AG09319 (cell line): ENCODE data around the gene TPX2.
"Not testable (repeated sequence)": the region's sequence is repeated elsewhere in the genome, so short reads cannot be mapped to it uniquely, and the experiment has no call there.

Source experiments
- DNase-seq: peaks from one replicate; pipeline ENCODE4 v3.0.0-alpha.2; 2010; ENCODE audit warnings: low read depth; ENCODE audit errors: extremely low read depth
- TF ChIP-seq, protein P1 (sequence below): IDR thresholded peaks from 2 replicates; pipeline ENCODE4 v1.5.1; 2011; ENCODE audit warnings: low read depth, mild to moderate bottlenecking, inconsistent platforms, low read length, moderate library complexity

Gene TPX2

DNA sequence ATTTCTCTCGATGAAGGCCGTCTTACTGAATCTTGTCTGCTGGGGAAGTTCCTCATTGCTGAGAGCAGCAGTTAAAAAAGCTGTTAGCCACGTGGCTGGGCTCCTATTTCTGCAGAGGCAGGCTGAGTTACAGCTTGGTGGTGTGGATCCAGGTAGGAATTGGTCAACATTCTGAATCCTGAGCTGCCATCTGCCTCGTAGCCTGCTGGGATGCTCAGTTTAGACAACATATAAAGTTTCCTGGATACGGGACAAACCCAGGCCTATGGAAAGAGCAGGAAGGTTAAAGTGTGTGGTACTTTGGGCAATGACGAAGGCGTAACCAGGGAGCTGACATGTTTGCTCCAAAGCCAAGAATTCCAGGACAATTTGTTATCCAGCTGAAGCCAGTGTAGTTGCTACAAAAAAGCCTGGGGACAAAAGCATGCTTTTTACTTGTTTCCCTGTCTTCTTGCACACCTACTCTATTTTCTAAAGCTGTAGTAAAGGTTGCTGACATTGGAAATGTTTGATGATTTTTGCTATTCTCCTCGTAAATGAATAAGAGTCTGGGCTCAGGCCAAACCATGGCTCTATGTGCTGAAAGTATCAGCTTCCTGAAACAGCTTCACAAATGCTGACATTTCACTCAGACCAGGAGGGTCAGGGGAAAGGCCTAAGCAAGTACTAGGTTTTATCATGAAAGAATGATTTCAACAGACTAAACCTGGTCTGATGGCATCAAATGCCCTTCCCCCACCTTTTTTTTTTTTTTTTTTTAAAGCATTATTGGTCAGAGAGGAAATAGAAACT lies 67.7 kb downstream of the TPX2 start:
- DNase-seq, result no peak
- TF ChIP-seq, protein P1, sequence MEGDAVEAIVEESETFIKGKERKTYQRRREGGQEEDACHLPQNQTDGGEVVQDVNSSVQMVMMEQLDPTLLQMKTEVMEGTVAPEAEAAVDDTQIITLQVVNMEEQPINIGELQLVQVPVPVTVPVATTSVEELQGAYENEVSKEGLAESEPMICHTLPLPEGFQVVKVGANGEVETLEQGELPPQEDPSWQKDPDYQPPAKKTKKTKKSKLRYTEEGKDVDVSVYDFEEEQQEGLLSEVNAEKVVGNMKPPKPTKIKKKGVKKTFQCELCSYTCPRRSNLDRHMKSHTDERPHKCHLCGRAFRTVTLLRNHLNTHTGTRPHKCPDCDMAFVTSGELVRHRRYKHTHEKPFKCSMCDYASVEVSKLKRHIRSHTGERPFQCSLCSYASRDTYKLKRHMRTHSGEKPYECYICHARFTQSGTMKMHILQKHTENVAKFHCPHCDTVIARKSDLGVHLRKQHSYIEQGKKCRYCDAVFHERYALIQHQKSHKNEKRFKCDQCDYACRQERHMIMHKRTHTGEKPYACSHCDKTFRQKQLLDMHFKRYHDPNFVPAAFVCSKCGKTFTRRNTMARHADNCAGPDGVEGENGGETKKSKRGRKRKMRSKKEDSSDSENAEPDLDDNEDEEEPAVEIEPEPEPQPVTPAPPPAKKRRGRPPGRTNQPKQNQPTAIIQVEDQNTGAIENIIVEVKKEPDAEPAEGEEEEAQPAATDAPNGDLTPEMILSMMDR, result no peak

- no peak for DNase-seq
- TF ChIP-seq, protein P1, result no peak
Measured at GRCh38 chr20:31808481-31808880, 69.4 kb downstream of the TPX2 start.

DNA sequence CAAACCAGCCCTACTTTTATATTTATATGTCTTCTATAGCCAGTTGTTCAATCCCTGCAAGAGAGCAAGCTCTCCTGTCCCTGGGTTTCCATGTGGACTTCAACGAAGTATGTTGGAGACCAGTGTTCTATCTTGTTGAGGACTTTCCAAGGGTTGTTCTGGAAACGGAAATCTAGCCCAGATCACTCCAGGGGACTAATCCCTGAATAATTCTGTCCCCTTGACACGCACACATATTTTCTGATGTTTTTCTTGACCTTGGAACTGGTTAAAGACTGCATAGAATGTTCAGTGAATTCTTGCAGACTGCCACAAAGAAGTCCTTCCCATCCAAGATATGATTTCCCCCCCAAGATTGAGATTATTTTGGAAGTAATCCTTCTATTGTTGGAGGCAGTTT lies 70.6 kb downstream of the TPX2 start:
- TF ChIP-seq, protein P1, result no peak

GRCh38 chr20:31811198-31811597 lies 72.1 kb downstream of the TPX2 start:
- TF ChIP-seq, protein P1, result no peak
- no peak for DNase-seq

More for the DNA sequence above, 70.6 kb downstream of the TPX2 start:
- DNase-seq, result no peak

DNA sequence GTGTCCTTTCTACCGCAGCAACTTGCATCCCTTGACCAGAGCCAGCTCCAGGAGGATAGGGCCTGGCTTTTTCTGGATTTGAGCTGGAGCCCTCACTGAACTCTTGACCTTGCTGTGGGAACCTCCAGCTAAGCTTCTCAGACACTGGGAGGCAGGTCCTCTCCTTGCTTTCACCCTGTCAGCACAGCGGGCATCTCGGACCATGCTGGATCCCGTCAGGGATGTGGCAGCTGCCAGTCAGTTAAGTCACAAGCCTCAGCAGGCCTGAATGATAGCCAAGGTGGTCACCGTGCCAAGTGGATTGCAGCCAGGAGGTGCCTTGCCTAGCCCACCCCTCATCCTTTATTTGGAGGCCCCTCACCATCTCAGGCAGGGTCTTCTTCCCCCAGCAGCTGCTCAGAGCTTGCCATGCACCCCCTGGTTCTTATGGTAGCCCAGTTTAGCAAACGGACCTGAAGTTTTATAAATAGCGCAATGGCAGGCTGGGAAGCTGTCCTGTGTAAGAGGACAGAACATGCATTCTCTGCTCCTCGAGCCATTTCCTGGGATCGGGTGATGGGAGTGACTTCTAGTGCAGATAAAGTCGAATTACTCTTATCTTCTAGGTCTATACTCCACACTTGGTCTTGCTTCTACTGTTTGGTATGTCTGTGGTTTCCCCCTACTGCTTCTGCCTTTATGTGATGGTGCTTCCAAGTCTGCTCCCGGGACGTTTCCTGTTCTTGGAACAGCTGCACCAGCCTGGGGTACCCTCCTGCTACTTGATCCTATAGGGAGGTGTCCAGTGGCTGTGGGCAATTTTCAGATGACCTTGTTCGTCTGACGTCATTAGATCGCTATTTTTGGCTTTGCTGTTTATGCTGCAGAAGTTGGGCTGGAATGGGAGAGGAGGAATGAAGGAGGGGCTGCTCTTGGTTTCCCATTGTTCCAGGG lies 73.0 kb downstream of the TPX2 start:
- TF ChIP-seq, protein P1, result no peak
- peak; percentile 48 for DNase-seq

DNA sequence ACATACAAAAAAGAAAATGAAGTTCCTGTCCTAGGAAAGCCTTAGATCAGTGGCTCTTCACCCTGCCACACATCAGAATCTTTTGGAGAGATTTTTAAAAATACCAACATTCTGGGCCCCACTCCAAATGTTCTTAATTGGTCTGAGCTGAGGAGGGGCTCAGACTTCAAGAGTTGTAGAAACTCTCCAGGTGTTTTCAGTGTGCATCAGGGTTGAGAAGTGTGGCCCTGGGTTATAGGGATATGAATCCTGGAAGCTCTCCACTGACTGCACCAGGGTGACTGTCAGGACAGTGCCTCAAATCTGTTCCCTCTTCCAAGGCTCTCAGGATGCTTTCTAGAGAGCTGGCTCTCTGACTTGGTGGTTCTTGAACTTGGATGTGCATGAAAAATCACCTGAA lies 74.5 kb downstream of the TPX2 start:
- DNase-seq, result no peak
- TF ChIP-seq, protein P1, result no peak

- not testable (repeated sequence) for DNase-seq
Measured at GRCh38 chr20:31814142-31814541, 75.1 kb downstream of the TPX2 start.
